Endodermal cell (in vitro differentiated cells): Measurements from ENCODE around the gene RBM28. TPM values are rescaled to one million over a fixed set of nuclear protein-coding genes. Genes with fewer than 3 reads are reported as not detected.

Source experiments
- DNase-seq: peaks from one replicate; pipeline ENCODE4 v3.0.0-alpha.2; 2017
- H3K27ac ChIP-seq: 2 replicates; pipeline ENCODE4 v1.5.1; 2013; ENCODE audit warnings: mild to moderate bottlenecking, low read depth, low read length, moderate library complexity
- H3K27me3 ChIP-seq: 2 replicates; pipeline ENCODE4 v1.6.1; 2013; ENCODE audit warnings: mild to moderate bottlenecking, low read length, moderate library complexity; ENCODE audit not compliant: insufficient read depth, control insufficient read depth, poor library complexity, severe bottlenecking
- H3K36me3 ChIP-seq: 2 replicates; pipeline ENCODE4 v1.7.0; 2013; ENCODE audit warnings: mild to moderate bottlenecking, low read length, moderate library complexity; ENCODE audit not compliant: control insufficient read depth, insufficient read depth
- H3K4me1 ChIP-seq: one replicate; pipeline ENCODE4 v1.7.0; 2013; ENCODE audit warnings: low read length; ENCODE audit not compliant: control insufficient read depth, insufficient read depth
- H3K4me3 ChIP-seq: 2 replicates; pipeline ENCODE4 v1.5.1; 2013; ENCODE audit warnings: mild to moderate bottlenecking, low read length, moderate library complexity
- H3K9ac ChIP-seq: 2 replicates; pipeline ENCODE4 v1.6.1; 2013; ENCODE audit warnings: mild to moderate bottlenecking, low read length, moderate library complexity; ENCODE audit not compliant: poor library complexity, severe bottlenecking; ENCODE audit errors: extremely low read depth
- H3K9me3 ChIP-seq: 2 replicates; pipeline ENCODE4 v1.6.1; 2013; ENCODE audit warnings: mild to moderate bottlenecking, low read length, moderate library complexity; ENCODE audit not compliant: control insufficient read depth
- H3K27ac Mint-ChIP-seq: 2 replicates; pipeline ENCODE4 v1.8.0; 2020; ENCODE audit warnings: mixed read lengths
- H3K27me3 Mint-ChIP-seq: 2 replicates; pipeline ENCODE4 v1.8.0; 2021; ENCODE audit warnings: mild to moderate bottlenecking, mixed read lengths; ENCODE audit not compliant: insufficient read depth
- H3K36me3 Mint-ChIP-seq: 2 replicates; pipeline ENCODE4 v1.8.0; 2020; ENCODE audit warnings: low read depth, mixed read lengths
- H3K4me1 Mint-ChIP-seq: 2 replicates; pipeline ENCODE4 v1.8.0; 2020; ENCODE audit warnings: mixed read lengths
- H3K4me3 Mint-ChIP-seq: 2 replicates; pipeline ENCODE4 v1.8.0; 2020; ENCODE audit warnings: mild to moderate bottlenecking, moderate library complexity, mixed read lengths
- H3K9me3 Mint-ChIP-seq: 2 replicates; pipeline ENCODE4 v1.8.0; 2020; ENCODE audit warnings: mild to moderate bottlenecking, mixed read lengths
- CTCF ChIP-seq: fragments of 200-600 bp; sonication (generic); conservative IDR thresholded peaks from 2 replicates; pipeline ENCODE4 v1.5.0; 2021; ENCODE audit warnings: antibody characterized with exemption, mild to moderate bottlenecking
- WGBS, 2 experiments: methylation state at CpG; one replicate each; pipeline versions ENCODE4 v1.1.5 to v1.1.7; 2013; ENCODE audit warnings: missing lambda C conversion rate in 2 of 2, mixed read lengths in 1 of 2; ENCODE audit not compliant: insufficient coverage in 1 of 2, insufficient read length in 1 of 2; 5-methylcytosine and 5-hydroxymethylcytosine counted together
- total RNA-seq, 2 donors: library from RNA; stranded (reverse); fragmentation: NEBNext Ultra II Directional in 1 of 2; extraction: Animal tissue kit (Norgen Biotek cat#: 25700) in 1 of 2; gene quantifications; 2 replicates in 1 of 2; 3 replicates in 1 of 2; pipeline ENCODE4 v1.2.1, GENCODE V29; 2021

Gene RBM28
- total RNA-seq, 2 donors from 2014 or later: 60.1 to 60.9 TPM

- no peaks in the 10 kb centered on the region for H3K9me3 ChIP-seq
- no peak overlapping the region for H3K27ac ChIP-seq
- no peaks in the 10 kb centered on the region for H3K36me3 ChIP-seq
- 94 to 98% methylated on average over 7 of the region's 7 CpGs for WGBS, 2 experiments
- no peak for TF ChIP-seq CTCF
- H3K27me3 Mint-ChIP-seq: peaks cover 31% of the 10 kb centered on the region
- no peaks in the 10 kb centered on the region for H3K36me3 Mint-ChIP-seq
- H3K9me3 Mint-ChIP-seq: no peaks in the 10 kb centered on the region
- no peak overlapping the region for H3K27ac Mint-ChIP-seq
- peaks cover 18% of the 10 kb centered on the region for H3K27me3 ChIP-seq
- H3K4me1 ChIP-seq: no peaks in the 10 kb centered on the region
- DNase-seq: no peak
- H3K4me3 ChIP-seq: no peak overlapping the region
- H3K4me1 Mint-ChIP-seq: no peaks in the 10 kb centered on the region
- no peak overlapping the region for H3K4me3 Mint-ChIP-seq
- H3K9ac ChIP-seq: no peak overlapping the region
Measured at GRCh38 chr7:128391805-128392204, 48.1 kb upstream of the RBM28 start.

- no peak for TF ChIP-seq CTCF
- WGBS, 2 experiments: 89 to 94% methylated on average over 3 of the region's 3 CpGs
Measured at GRCh38 chr7:128390871-128391565, 47.3 kb upstream of the RBM28 start.

DNA sequence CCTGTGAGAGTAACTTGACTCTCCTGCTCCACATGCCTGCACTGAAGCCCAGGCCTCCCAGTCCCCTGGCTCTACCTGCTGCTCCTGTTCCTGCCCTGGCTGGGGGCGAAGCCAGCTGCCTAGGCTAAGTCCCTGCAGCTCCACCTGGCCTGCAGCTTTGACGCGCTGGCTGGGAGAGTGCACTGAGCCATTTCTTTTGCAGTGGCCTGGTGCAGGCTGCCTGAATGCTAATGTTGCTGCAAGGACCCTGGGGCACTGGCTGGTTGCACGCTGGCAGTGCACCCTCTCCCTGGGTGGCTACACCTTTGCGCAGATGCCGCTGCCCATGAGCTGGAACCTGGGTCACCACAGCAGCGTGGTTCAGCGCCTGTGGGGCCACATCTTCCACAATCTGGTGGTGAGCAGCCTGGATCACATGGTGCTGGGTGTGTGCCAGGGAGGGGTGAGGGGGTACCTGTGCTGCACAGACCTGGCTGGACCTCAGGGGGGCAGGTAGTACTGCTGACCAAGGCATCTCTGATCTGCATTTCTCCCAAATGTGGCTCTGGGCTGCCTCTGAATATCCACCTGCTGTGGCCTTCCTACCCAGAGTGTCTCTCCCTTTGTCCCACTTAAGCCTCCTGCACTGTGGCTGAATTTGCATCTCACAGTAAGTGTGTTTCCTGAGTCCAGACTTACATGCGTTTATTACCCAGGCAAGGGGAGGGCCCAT is 46.1 kb upstream of the RBM28 start:
- Mint-ChIP-seq H3K4me1 (no peaks in the 10 kb centered on the region), H3K9me3 (no peaks in the 10 kb centered on the region), H3K27me3 (peaks cover 48% of the 10 kb centered on the region), H3K36me3 (no peaks in the 10 kb centered on the region), H3K4me3 (no peak overlapping the region), H3K27ac (no peak overlapping the region)
- Histone ChIP-seq H3K9ac (no peak overlapping the region), H3K4me1 (no peaks in the 10 kb centered on the region), H3K27me3 (peaks cover 23% of the 10 kb centered on the region), H3K36me3 (no peaks in the 10 kb centered on the region), H3K4me3 (no peak overlapping the region), H3K9me3 (no peaks in the 10 kb centered on the region), H3K27ac (no peak overlapping the region)
- TF ChIP-seq CTCF: no peak
- WGBS, 2 experiments: 85 to 87% methylated on average over 9 of the region's 9 CpGs
- no peak for DNase-seq

More at GRCh38 chr7:128390871-128391565, 47.3 kb upstream of the RBM28 start:
- Mint-ChIP-seq H3K27me3 (peaks cover 38% of the 10 kb centered on the region), H3K27ac (no peak overlapping the region), H3K4me3 (no peak overlapping the region), H3K9me3 (no peaks in the 10 kb centered on the region), H3K4me1 (no peaks in the 10 kb centered on the region), H3K36me3 (no peaks in the 10 kb centered on the region)
- Histone ChIP-seq H3K27ac (no peak overlapping the region), H3K9ac (no peak overlapping the region), H3K27me3 (peaks cover 23% of the 10 kb centered on the region), H3K36me3 (no peaks in the 10 kb centered on the region), H3K9me3 (no peaks in the 10 kb centered on the region), H3K4me3 (no peak overlapping the region), H3K4me1 (no peaks in the 10 kb centered on the region)
- no peak for DNase-seq
